Measurements from ENCODE around the gene HDAC11.

The HDAC11 gene

DNA sequence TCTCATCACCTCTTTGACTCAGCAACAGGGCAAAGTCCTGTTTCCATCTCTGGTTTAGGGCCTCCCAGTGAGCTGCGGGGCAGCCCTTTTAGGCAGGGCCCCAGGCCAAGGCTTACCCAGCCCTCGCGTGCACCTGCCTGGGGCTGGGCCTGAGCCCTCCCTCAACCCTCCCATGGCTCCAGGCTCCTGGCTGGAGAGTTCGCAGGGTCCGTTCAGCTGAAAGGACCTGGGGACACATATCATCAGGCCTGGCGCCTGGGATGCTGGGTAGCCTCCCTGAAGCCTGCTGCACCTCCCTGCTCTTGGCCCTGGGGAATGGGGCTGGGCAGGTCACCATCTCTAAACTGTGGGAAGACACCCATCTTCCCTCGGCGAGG lies 29.7 kb downstream of the HDAC11 start:
- CTCF ChIA-PET, result interaction anchor here (2.0 kb wide), 1 partner anchor 14 kb away, joined by 10 read pairs; no protein-coding TSS in a partner anchor

DNA sequence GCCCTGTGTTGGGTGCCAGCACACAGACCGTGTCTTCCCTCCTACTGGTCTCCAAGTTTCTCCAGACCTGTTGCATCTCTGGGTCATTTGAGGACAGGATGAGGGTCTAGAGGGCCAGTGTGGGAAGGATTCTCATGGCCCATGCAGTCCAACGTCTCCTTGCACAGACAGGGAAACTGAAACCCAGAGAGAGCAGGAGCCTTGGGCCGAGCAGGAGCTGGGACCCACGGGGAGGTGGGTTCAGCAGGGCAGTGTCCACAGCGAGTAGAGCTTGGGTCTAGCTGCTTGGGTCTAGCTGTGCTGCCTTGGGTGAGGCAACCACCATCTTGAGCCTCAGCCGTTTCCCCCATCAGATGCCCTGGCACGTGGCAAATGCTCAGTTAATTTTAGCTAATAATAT lies 32.3 kb downstream of the HDAC11 start:
- no peak for DNase-seq (ENCODE audit: extremely low spot score)
- ChIA-PET POLR2A (no interaction called here), CTCF (no interaction called here)
- TF ChIP-seq, protein P1, sequence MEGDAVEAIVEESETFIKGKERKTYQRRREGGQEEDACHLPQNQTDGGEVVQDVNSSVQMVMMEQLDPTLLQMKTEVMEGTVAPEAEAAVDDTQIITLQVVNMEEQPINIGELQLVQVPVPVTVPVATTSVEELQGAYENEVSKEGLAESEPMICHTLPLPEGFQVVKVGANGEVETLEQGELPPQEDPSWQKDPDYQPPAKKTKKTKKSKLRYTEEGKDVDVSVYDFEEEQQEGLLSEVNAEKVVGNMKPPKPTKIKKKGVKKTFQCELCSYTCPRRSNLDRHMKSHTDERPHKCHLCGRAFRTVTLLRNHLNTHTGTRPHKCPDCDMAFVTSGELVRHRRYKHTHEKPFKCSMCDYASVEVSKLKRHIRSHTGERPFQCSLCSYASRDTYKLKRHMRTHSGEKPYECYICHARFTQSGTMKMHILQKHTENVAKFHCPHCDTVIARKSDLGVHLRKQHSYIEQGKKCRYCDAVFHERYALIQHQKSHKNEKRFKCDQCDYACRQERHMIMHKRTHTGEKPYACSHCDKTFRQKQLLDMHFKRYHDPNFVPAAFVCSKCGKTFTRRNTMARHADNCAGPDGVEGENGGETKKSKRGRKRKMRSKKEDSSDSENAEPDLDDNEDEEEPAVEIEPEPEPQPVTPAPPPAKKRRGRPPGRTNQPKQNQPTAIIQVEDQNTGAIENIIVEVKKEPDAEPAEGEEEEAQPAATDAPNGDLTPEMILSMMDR (IDR thresholded peaks at IDR 0.05; ENCODE audit: control extremely low read depth, extremely low read depth, low read depth, missing control alignments), result no peak

More for the DNA sequence above, 29.7 kb downstream of the HDAC11 start:
- POLR2A ChIA-PET, result no interaction called here
- TF ChIP-seq, protein P1 (IDR thresholded peaks at IDR 0.05; ENCODE audit: control extremely low read depth, extremely low read depth, low read depth, missing control alignments), result no peak
- DNase-seq (ENCODE audit: extremely low spot score), result no peak

DNA sequence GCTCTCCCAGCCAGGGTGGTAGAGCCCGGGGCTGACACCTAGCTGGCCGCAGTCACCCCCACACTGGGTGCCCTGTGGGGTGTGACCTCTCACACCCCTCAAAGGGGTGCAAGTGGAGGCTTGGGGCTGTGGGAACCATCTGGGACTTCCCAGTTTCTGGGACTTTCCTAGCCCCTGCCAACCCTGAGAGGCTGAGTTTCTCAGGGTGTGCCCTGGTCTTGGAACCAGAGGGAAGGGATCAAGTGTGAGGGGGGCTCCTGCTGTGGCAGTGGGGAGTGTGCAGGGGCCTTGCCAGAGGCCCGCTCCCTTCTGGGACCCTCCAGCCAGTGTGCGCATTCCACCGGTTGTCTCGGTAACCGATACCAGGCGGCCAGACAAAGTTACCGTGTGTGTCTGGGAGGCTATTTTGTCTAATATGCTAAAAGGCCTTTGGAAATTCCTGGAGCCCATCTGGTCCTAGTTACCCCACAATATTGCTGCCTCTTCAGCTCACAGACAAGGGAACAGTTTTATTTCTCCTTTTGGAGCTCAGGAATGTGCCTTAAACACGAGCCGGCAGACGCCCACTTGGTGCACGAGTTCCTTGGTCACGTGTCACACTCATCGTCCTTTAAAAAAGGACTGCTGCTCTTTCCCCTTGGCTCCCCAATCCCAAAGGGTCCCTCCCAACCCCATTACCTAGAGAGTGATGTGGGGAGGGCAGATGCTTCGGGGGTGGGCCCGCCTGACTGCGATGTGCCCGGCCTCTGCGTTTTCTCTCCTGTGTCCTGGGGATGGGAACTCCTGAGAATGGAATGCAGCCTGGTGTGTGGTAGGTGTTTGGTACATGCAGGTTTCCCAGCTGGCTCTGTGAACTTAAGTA lies 33.2 kb downstream of the HDAC11 start:
- DNase-seq (ENCODE audit: extremely low spot score), result no peak
- POLR2A ChIA-PET, result no interaction called here

DNA sequence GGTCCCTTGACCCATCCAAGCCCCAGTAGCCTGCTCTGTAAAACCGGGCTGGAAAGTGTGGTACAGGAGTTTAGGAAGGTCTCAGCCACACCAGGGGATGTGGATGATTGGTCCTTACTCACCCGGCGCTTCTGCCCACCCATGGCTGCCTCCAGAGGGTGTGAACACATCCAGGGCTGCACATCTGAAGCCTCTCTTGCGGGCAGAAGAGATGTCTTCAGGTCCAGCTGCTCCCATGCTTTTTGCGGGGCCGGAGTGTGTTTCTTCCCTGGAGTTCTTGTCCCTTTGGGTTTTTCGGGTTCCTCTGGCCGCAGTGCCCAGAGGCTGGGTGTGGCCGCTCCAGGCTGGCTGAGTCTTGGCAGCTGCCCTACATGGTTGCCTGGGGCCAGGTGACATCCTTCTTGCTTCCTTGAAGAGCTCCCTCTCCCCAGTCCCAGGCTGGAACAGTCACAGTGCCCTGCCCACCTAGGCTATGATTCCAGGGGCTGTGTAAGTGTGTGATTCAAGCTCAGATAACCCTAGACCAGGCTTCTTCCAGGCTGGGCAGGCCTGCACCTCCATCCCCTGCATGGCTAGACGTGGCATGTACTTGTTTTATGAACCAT lies 33.9 kb downstream of the HDAC11 start:
- ChIA-PET CTCF (interaction anchor here (0.9 to 1.2 kb wide), 3 partner anchors 18 to 138 kb away, joined by 3 to 7 read pairs (median 4); no protein-coding TSS in a partner anchor), POLR2A (no interaction called here)
- DNase-seq (ENCODE audit: extremely low spot score), result no peak

More for the DNA sequence above, 33.2 kb downstream of the HDAC11 start:
- TF ChIP-seq, protein P1 (IDR thresholded peaks at IDR 0.05; ENCODE audit: control extremely low read depth, extremely low read depth, low read depth, missing control alignments), result no peak
- CTCF ChIA-PET, result interaction anchor here (0.9 to 1.2 kb wide), 2 partner anchors 135 to 139 kb away, joined by 3 to 7 read pairs; no protein-coding TSS in a partner anchor

DNA sequence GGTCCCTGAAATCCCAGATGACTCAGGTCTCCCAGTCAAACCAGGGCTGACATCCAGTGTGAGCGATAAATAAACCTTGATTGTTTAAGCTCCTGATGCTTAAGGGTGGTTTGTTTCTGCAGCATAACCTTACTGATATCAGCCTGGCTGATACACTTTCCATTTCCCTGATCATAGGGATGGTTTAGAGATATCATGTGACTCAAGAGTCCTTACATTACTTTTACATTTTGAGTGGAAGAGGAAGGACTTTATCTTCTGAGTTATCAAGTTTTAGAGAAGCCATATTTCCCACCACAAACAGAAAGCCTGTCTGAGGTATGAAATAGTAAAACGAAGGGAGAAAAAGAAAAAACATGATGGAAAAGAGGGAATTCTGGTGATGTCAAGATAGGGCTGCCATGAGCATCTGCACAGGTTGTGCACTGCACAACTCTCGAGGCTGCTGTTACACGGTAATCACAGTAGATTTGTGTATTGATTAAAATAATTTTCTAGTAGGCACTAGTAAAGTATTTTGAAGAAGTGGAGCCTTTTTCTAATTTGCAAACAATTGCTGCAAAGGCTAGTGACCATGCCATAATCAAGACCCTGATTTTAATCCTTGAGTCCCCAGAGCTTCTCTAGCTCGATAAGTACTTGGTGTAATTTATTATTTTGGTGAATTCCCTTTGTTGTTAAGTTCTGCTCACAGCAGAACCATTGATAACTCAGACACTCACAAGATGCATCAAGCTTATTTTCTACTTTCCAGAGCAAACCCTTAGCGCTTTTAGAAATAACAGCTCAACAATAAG lies 34.7 kb downstream of the HDAC11 start:
- CTCF ChIA-PET, result interaction anchor here (0.8 to 1.2 kb wide), 4 partner anchors 15 to 133 kb away, joined by 3 to 7 read pairs (median 4); no protein-coding TSS in a partner anchor

More for the DNA sequence above, 33.9 kb downstream of the HDAC11 start:
- TF ChIP-seq, protein P1 (IDR thresholded peaks at IDR 0.05; ENCODE audit: control extremely low read depth, extremely low read depth, low read depth, missing control alignments), result no peak

More for the DNA sequence above, 34.7 kb downstream of the HDAC11 start:
- POLR2A ChIA-PET, result no interaction called here
- TF ChIP-seq, protein P1 (IDR thresholded peaks at IDR 0.05; ENCODE audit: control extremely low read depth, extremely low read depth, low read depth, missing control alignments), result no peak
- DNase-seq (ENCODE audit: extremely low spot score), result no peak

Measured in GM10248 (cell line).